IPS-NIHi11 (cell line): ENCODE data around the gene FHOD1.
A peak's percentile ranks its signal among the peaks of the same experiment; 100 is the strongest.

ENCODE experiments used
- DNase-seq: peaks from one replicate; pipeline ENCODE4 v3.0.0; 2012; ENCODE audit warnings: mixed read lengths, low spot score

The FHOD1 gene

DNA sequence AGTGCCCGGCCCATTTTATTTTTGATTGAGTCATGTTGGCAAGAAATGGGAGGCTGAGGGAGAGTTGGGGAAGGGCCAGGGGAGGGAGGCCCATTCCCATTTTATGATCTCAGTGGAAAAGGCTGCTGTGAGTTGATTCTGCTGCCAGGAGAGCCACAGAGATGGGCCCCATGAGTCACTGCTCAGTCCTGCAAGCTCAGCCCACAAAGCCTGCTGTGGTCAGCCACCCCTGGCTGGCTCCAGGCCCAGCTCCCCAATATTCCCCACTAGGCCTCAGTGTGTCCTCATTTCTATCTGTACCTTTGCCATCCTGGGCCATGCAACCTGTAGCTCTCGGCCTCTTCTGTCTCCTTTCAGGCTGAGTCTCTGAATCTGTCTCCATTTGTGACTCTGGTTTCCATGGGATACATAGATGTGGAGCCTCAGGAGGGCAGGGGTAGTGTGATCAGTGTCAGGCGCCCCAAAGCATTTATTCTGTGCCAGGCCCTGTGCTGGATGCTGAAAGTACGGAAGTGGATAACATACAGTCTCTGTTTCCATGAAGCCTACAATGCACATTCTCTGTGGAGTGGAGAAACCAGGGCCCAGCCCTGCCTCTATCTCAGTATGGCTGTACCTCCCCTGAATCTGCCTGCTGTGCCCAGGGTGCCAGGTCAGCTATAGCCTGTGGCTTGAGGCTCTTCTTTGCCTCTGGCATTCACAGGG lies 30.2 kb upstream of the FHOD1 start:
- DNase-seq, result no peak

DNA sequence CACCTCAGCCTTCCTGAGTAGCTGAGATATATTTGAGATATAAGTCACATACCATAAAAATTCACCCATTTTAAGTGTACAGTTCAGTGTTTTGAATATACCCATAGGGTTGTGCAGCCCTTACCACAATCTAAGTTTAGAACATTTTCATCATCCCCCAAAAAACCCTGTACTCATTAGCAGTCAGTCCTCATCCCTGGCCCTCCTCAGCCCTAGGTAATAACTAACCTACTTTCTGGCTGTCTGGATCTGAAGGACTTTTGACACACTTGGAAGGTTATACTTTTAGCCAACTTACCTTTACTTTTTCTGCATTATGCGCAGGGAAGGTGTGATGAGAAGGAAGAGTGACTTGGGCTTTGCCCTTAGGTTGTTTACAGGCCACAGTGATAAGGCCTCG lies 28.0 kb upstream of the FHOD1 start:
- no peak for DNase-seq

DNA sequence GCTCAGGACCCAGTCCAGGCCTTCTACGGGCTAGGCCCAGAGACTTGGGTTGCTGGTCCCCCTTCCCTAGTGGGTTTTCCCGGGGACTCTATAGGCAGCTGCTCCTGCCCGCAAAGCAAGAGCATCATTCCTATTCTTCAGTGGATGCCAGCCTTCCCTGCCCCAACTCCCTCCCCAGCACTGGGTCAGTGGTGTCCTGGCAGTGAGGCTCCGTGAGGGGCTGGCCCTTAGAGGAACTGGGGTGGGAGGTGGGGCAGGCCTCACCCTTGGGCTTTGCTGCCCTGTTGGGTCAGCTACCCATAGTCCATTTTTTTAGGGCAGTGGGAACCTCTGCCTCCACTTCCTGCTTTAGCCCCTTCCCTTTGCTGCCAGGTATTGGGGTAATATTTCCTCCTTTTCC lies 24.2 kb upstream of the FHOD1 start:
- DNase-seq, result no peak

DNA sequence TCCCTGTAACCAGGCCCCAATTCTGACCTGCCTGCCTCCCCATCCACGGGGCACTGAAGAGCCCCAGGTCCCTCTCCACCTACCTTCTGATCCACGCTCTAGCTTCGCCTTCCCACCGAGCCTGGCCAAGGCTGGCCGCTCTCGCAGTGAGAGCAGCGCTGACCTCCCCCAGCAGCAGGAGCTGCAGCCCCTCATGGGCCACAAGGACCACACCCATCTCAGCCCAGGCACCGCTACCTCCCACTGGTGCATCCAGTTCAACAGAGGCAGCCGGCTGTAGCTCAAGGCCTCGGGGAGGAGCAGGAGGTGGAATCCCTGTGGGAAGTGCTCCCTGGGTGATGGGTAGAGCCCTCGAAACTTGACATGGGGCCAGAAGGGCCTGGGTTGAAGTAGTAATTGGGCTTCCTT lies 23.7 kb upstream of the FHOD1 start:
- no peak for DNase-seq

GRCh38 chr16:67269766-67270165 lies 22.5 kb upstream of the FHOD1 start:
- no peak for DNase-seq

DNA sequence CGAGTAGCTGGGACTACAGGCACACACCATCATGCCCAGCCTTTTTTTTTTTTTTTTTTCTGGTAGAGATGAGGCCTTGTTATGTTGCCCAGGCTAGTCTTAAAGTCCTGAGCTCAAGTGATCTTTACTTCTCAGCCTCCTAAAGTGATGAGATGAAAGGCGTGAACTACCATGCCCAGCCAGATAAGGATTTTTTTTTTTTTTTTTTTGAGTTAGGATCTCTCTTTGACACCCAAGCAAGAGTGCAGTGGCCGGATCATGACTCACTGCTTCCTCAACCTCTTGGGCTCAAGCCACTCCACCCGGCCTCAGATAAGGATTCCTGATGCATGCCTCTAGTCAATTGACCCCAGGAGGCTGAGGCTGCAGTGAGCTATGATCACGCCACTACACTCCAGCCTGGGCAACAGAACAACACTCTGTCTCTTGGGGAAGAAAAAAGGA lies 20.9 kb upstream of the FHOD1 start:
- DNase-seq, result no peak

- DNase-seq, result no peak
These were observed 18.6 kb upstream of the FHOD1 start for GRCh38 chr16:67265834-67266233.

DNA sequence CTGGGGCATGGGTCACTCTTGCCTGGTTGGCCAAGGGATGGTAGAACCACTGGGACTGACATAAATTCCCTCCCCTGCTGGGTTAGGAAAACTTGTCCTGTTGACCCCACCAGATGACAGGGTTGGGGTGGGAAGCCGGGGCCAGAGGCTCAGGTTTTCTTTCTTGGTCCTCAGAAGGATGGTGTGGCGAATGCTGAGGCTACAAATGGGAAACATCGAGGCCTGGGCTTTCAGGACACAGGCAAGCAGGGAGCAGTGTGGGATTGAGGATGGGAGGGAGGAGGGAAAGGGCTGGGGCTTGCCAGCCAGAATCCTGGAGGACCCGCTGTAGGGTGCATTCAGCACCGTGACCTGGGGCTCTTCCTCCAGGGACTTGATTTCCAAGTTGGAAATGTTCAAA lies 17.6 kb upstream of the FHOD1 start:
- DNase-seq, result no peak

GRCh38 chr16:67264277-67264676 lies 17.0 kb upstream of the FHOD1 start:
- peak; percentile 34 for DNase-seq

DNA sequence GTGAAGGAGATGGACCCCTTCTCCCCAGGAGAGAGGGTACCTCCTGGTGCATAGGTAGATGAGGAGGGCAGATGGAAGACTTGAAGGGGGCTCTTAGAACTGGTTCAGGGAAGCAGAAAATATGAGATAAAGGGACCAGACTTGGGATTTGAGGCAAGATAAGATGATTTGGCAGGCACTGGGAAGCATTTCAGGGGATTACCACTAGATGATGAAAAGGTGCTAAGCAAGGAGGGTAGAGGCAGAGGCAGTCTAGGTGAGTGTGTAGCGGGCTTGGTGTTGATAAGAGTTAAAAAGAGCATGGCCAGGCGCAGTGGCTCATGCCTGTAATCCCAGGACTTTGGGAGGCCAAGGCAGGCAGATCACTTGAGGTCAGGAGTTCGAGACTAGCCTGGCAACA lies 15.9 kb upstream of the FHOD1 start:
- DNase-seq, result no peak

- DNase-seq, result peak; percentile 62
These were observed 13.3 kb upstream of the FHOD1 start for GRCh38 chr16:67260426-67261063.

- DNase-seq, result no peak
These were observed 12.4 kb upstream of the FHOD1 start for GRCh38 chr16:67259705-67260104.

- DNase-seq, result no peak
These were observed 11.0 kb upstream of the FHOD1 start for GRCh38 chr16:67258161-67258835.

GRCh38 chr16:67257486-67258160 lies 10.3 kb upstream of the FHOD1 start:
- no peak for DNase-seq

DNA sequence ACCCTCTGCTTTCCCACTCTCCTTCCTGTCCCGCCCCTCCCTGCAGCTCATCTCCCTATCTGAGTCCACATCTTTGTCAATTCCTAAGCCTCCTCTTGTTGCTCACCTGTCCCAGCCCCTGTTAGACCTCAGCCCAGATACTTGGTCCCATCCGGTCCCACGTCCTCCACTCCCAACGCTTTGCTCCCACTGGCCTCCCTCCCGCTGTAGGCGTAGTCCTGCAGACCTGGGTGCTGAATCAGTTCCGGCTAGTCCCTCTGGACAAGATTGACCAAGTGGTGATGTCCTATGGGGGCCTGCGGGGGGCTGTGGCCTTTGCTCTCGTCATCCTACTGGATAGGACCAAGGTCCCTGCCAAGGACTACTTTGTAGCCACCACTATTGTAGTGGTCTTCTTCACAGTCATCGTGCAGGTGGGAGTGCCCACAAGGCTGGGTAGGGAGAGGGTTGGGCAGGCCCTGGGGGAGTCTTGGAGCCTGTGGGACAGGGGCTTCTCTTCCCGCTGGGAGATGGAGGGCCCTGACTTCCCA lies 9.5 kb upstream of the FHOD1 start:
- no peak for DNase-seq

- DNase-seq, result no peak
These were observed 8.4 kb upstream of the FHOD1 start for GRCh38 chr16:67255553-67256221.

DNA sequence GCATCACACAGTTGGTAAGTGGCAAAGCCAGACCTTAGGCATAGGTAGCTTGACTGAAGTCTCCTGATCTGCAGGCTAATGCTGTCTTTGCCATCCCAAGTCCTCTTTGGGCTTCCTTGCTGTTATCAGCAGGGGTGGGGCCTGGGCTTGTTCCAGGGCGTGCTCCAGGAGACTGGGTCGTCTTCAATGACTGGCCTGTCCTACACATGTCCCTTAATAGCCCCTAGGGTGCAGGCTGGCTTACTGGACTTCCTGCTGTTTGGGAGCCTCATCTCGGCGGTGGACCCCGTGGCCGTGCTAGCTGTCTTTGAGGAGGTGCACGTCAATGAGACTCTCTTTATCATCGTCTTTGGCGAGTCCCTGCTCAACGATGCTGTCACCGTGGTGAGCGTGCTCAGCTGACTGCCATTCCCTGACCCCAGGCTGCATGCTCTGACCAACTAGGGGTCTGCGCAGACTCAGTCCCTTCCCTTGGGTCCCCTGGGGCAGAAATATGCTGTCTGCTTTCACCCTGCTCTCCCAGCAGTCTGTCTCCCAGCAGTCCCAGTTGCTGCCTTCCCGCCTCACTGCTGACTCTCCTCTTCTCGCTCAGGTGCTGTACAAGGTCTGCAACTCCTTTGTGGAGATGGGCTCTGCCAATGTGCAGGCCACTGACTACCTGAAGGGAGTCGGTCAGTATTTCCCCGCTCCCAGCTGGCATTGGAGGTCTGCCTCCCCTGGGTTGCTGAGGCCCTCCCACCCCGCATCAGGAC lies 7.7 kb upstream of the FHOD1 start:
- no peak for DNase-seq

DNA sequence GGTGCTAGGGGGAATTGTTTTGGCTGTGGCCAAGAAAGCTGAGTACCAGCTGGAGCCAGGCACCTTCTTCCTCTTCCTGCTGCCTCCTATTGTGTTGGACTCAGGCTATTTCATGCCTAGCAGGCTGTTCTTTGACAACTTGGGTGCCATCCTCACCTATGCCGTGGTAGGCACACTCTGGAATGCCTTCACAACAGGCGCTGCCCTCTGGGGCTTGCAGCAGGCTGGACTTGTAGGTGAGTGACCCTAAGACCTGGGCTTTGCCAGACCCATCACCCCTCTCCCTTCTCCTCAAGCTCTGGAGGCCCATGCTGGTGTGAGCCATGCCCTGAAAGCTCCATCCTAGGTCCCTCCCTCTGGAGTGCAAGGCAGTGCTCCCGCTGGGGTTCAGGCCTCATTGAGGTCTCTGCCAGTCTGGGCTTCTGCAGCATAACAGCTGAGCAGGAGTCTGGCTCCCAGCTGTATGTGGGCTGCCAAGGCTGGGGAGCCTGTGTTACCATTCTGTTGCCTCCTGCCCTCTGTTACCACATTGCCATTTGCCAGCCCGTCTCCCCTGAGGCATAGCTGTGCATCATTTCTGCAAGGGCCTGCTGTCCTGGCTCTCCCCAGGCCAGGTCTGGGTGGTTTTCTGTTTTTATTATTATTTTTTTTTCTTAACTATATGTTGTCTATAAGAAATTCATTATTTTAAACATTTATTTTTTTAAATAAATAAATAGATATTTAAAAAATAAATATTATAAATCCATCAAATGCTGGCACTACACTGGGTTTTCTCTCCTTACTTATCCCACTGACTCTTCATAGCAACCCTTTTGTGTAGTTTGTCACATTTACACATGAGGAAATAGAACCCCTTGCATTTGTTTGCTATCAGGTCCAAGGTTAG lies 5.6 kb upstream of the FHOD1 start:
- no peak for DNase-seq

GRCh38 chr16:67250045-67250327 lies 2.7 kb upstream of the FHOD1 start:
- DNase-seq, result no peak
